Measurements from ENCODE around the gene CENPV. TPM values are rescaled to one million over a fixed set of nuclear protein-coding genes. Genes with fewer than 3 reads are reported as not detected.
A peak's percentile ranks its signal among the peaks of the same experiment; 100 is the strongest.

The CENPV gene
- total and polyA plus RNA-seq, 2 of the 13 experiments (the other 11 are each of a cell fraction or from before 2014, with no cell fraction given) = 193 to 292 TPM

DNA sequence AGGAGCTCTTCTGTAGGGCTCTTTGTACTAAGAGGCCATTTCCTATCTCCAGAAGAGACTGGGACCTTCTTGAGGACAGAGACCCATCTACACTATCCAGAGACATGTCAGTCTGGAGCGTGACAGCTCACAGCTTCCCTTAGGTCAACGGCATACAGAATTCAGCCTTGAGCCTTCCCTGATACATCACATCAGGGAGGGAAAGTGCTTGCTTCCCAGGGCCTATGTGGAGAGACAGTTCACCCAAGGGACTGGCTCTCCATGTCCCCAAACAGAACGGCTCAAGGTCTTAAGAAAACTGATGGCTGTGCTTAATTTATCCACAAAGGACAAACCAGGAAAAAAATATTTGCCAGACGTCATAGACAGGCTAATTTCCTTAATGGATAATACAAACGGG lies 7.7 kb downstream of the CENPV start:
- Histone ChIP-seq H3K36me3 (replicated peaks in 1 of 2; ENCODE audit: control insufficient read depth in 1 of 2, insufficient read depth in 2 of 2, low read length in 2 of 2) (peaks cover 21 to 45% of the 10 kb centered on the region in 2 experiments), H2AFZ (ENCODE audit: low read length) (no peak overlapping the region), H3K4me1 (ENCODE audit: insufficient read depth, low read length) (peaks cover 21% of the 10 kb centered on the region), H3K9me3 (ENCODE audit: low read length) (no peaks in the 10 kb centered on the region), H4K20me1 (ENCODE audit: insufficient read depth, low read length) (peaks cover 6% of the 10 kb centered on the region), H3K27ac (ENCODE audit: extremely low read length, insufficient read depth, low read length) (no peak overlapping the region), H3K27me3 (ENCODE audit: control insufficient read depth in 1 of 2, insufficient read depth in 2 of 2, low read length in 2 of 2) (no peaks in the 10 kb centered on the region), H3K9ac (ENCODE audit: insufficient read depth, low read depth, low read length) (no peak overlapping the region), H3K4me3 (replicated peaks in 1 of 3; ENCODE audit: insufficient read depth in 1 of 3, low read depth in 2 of 3, low read length in 3 of 3) (no peak overlapping the region), H3K4me2 (ENCODE audit: low read depth, low read length) (no peak overlapping the region), H3K79me2 (ENCODE audit: insufficient read depth, low read length) (peaks cover 14% of the 10 kb centered on the region)
- in situ Hi-C loops (cut with HindIII; ENCODE audit: extremely low pct_ligation_motif_present, low pct_unique_long_range_greater_than_20kb) (no loop called here), intact Hi-C loops (cut with micrococcal nuclease; ENCODE audit: unreplicated experiment) (no loop called here)
- ATAC-seq (no peak), DNase-seq (ENCODE audit: low spot score) (no peak), FAIRE-seq (no peak)
- 96% methylated on average over 5 of the region's 5 CpGs for WGBS (ENCODE audit: low lambda C conversion rate)
- TF ChIP-seq ZFP90 (CRISPR knock-in tag; IDR thresholded peaks at IDR 0.05; ENCODE audit: borderline replicate concordance) = no peak
- TF ChIP-seq PAF1 (CRISPR knock-in tag; IDR thresholded peaks at IDR 0.05) = 0 out of 2 replicates have a peak, but pooled peaks have one; percentile 37
- peak in 1 of 2 experiments; percentile 49; a peak in 1 of 4 replicates for TF ChIP-seq POLR2A (IDR thresholded peaks at IDR 0.05; ENCODE audit: insufficient read depth in 1 of 2, low read depth in 2 of 2, low read length in 2 of 2)
- peak; percentile 80 for TF ChIP-seq RBM22 (optimal IDR thresholded peaks at IDR 0.05; ENCODE audit: low read length)
- BruUV-seq (replicated peaks) = no TSS peak
- CTCF ChIA-PET (ENCODE audit: low intra/inter-chr PET ratio, low total read pairs) = no interaction called here
- POLR2A ChIA-PET = interaction anchor here (0.9 to 2.4 kb wide), 3 partner anchors 32 to 48 kb away, joined by 3 to 9 read pairs (median 8); no protein-coding TSS in a partner anchor

GRCh38 chr17:16343569-16343968 lies 9.7 kb downstream of the CENPV start:
- CTCF ChIA-PET (ENCODE audit: low intra/inter-chr PET ratio, low total read pairs) = no interaction called here
- no peak for FAIRE-seq
- POLR2A ChIA-PET = interaction anchor here (2.4 to 5.1 kb wide), 2 partner anchors 30 to 57 kb away, joined by 9 to 23 read pairs; no protein-coding TSS in a partner anchor

More at GRCh38 chr17:16343569-16343968, 9.7 kb downstream of the CENPV start:
- intact Hi-C loops (cut with micrococcal nuclease; ENCODE audit: unreplicated experiment) (no loop called here), in situ Hi-C loops (cut with HindIII; ENCODE audit: extremely low pct_ligation_motif_present, low pct_unique_long_range_greater_than_20kb) (no loop called here)
- Histone ChIP-seq H3K4me3 (replicated peaks in 1 of 3; ENCODE audit: insufficient read depth in 1 of 3, low read depth in 2 of 3, low read length in 3 of 3) (no peak overlapping the region), H3K79me2 (ENCODE audit: insufficient read depth, low read length) (no peaks in the 10 kb centered on the region), H3K4me2 (ENCODE audit: low read depth, low read length) (no peak overlapping the region), H3K9me3 (ENCODE audit: low read length) (no peaks in the 10 kb centered on the region), H3K9ac (ENCODE audit: insufficient read depth, low read depth, low read length) (no peak overlapping the region), H3K4me1 (ENCODE audit: insufficient read depth, low read length) (peaks cover 2% of the 10 kb centered on the region; the same call in 1 of the 2 replicates), H3K27ac (ENCODE audit: extremely low read length, insufficient read depth, low read length) (no peak overlapping the region), H2AFZ (ENCODE audit: low read length) (no peak overlapping the region), H3K36me3 (replicated peaks in 1 of 2; ENCODE audit: control insufficient read depth in 1 of 2, insufficient read depth in 2 of 2, low read length in 2 of 2) (peaks cover 16 to 31% of the 10 kb centered on the region in 2 experiments), H4K20me1 (ENCODE audit: insufficient read depth, low read length) (no peaks in the 10 kb centered on the region), H3K27me3 (ENCODE audit: control insufficient read depth in 1 of 2, insufficient read depth in 2 of 2, low read length in 2 of 2) (no peaks in the 10 kb centered on the region)
- peak; percentile 10 for TF ChIP-seq AGO2 (optimal IDR thresholded peaks at IDR 0.05; ENCODE audit: low read depth, low read length)
- TF ChIP-seq ZZZ3 (CRISPR knock-in tag; IDR thresholded peaks at IDR 0.05; ENCODE audit: borderline replicate concordance) = no peak
- DNase-seq (ENCODE audit: low spot score) = no peak
- 94% methylated on average over 3 of the region's 3 CpGs for WGBS (ENCODE audit: low lambda C conversion rate)
- BruUV-seq (replicated peaks) = no TSS peak
- no peak for ATAC-seq

Data from HepG2 (cell line).